ENCODE data around the gene LIG1. TPM values are rescaled to one million over a fixed set of nuclear protein-coding genes. Genes with fewer than 3 reads are reported as not detected.

Gene LIG1
- total and polyA plus RNA-seq, 2 donors (not counting 3 experiments of a cell fraction or from before 2014, with no cell fraction given) = 64.0 to 94.7 TPM

DNA sequence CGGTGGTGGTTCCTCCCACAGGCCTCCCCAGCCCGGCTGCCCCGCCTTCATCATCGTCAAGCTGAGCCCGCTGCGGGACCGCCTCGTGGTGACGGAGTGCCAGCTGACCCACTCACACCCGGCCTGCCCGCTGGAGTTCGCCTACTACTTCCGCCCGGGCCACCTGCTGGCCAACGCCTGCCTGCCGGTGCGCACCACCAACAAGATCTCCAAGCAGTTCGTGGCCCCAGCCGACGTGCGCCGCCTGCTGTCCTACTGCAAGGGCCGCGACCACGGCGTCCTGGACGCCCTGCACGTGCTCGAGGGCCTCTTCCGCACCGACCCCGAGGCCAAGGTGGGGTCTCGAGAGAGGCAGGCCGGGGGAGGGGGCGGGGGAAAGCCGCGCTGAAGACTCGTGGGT lies 12.3 kb upstream of the LIG1 start:
- Histone ChIP-seq H3K27me3 (ENCODE audit: control insufficient read depth in 2 of 2, insufficient read depth in 2 of 2, low read length in 2 of 2) (no peaks in the 10 kb centered on the region), H4K20me1 (replicated peaks; ENCODE audit: control insufficient read depth, extremely low read depth, insufficient read depth, low read length) (no peaks in the 10 kb centered on the region), H3K27ac (ENCODE audit: insufficient read depth, low read depth, low read length) (no peak overlapping the region), H3K36me3 (ENCODE audit: control insufficient read depth in 2 of 2, extremely low read depth in 1 of 2, insufficient read depth in 2 of 2, low read length in 2 of 2) (peaks cover 0 to 2% of the 10 kb centered on the region in 2 experiments), H3K79me2 (ENCODE audit: control insufficient read depth, insufficient read depth, low read length) (no peaks in the 10 kb centered on the region), H3K4me2 (ENCODE audit: insufficient read depth, low read length) (no peak overlapping the region), H3K9ac (replicated peaks; ENCODE audit: extremely low read depth, insufficient read depth, low read length) (no peak overlapping the region), H2AFZ (ENCODE audit: low read depth, low read length) (no peak overlapping the region), H3K9me3 (replicated peaks; ENCODE audit: control insufficient read depth, insufficient read depth, low read length) (no peaks in the 10 kb centered on the region), H3K9me1 (replicated peaks; ENCODE audit: control insufficient read depth, extremely low read depth, insufficient read depth, low read length) (no peaks in the 10 kb centered on the region), H3K4me1 (ENCODE audit: control insufficient read depth, extremely low read depth, insufficient read depth, low read length) (no peaks in the 10 kb centered on the region), H3K4me3 (replicated peaks in 1 of 3; ENCODE audit: insufficient read depth in 1 of 3, low read depth in 1 of 3, low read length in 3 of 3) (no peak overlapping the region)
- CTCF ChIA-PET = no interaction called here
- POLR2A ChIA-PET = no interaction called here
- FAIRE-seq (no peak), DNase-seq (ENCODE audit: low read depth, low spot score) (no peak)
- dilution Hi-C loops (cut with MboI; ENCODE audit: extremely low pct_ligation_motif_present, low sequenced_read_pairs) = no loop called here
- no TSS peak for BruUV-seq (replicated peaks)
- TF ChIP-seq EZH2 (IDR thresholded peaks at IDR 0.05; ENCODE audit: borderline replicate concordance, low read depth, low read length, severe bottlenecking) (no peak), MYC (IDR thresholded peaks at IDR 0.05; ENCODE audit: low read depth, low read length) (no peak), POLR2AphosphoS5 (IDR thresholded peaks at IDR 0.05; ENCODE audit: insufficient read depth, low read depth, low read length) (no peak)
- intact Hi-C loops (cut with micrococcal nuclease) = no loop called here

DNA sequence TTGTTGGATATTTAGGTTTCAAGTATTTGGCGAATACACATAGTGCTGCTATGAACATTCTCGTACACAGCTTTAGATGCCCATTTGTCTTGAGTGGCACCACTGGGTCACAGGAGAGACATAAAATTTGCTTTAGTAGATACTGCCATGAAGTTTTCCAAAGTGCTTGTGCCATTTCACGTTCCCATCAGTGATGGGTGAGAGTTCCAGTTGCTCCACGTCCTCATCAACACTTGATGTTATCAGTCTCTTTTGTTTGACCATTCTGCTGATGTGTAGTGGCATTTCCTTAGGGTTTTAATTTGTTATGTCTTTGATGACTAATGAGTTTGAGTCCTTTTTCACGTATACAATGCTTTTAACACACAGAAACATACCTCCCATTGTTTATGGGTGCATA lies 11.4 kb upstream of the LIG1 start:
- no peak overlapping the region for H3K27ac ChIP-seq (ENCODE audit: insufficient read depth, low read depth, low read length)
- no peaks in the 10 kb centered on the region for H3K79me2 ChIP-seq (ENCODE audit: control insufficient read depth, insufficient read depth, low read length)
- H3K4me2 ChIP-seq (ENCODE audit: insufficient read depth, low read length) = no peak overlapping the region
- no peaks in the 10 kb centered on the region for H3K9me3 ChIP-seq (replicated peaks; ENCODE audit: control insufficient read depth, insufficient read depth, low read length)
- H2AFZ ChIP-seq (ENCODE audit: low read depth, low read length) = no peak overlapping the region
- no peak for TF ChIP-seq POLR2AphosphoS5 (IDR thresholded peaks at IDR 0.05; ENCODE audit: insufficient read depth, low read depth, low read length)
- no peak for TF ChIP-seq MYC (IDR thresholded peaks at IDR 0.05; ENCODE audit: low read depth, low read length)
- TF ChIP-seq POLR2A (IDR thresholded peaks at IDR 0.05; ENCODE audit: low read depth, low read length) = no peak
- TF ChIP-seq, protein P1, sequence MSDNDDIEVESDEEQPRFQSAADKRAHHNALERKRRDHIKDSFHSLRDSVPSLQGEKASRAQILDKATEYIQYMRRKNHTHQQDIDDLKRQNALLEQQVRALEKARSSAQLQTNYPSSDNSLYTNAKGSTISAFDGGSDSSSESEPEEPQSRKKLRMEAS (IDR thresholded peaks at IDR 0.05; ENCODE audit: insufficient read depth, insufficient read length) = no peak
- no peak for TF ChIP-seq FOS (IDR thresholded peaks at IDR 0.05; ENCODE audit: borderline replicate concordance, insufficient read depth, low read length)
- no peak for TF ChIP-seq EZH2 (IDR thresholded peaks at IDR 0.05; ENCODE audit: borderline replicate concordance, low read depth, low read length, severe bottlenecking)
- no peak for TF ChIP-seq JUN (IDR thresholded peaks at IDR 0.05; ENCODE audit: borderline replicate concordance, insufficient read depth, insufficient read length, low read depth)
- no peak for FAIRE-seq
- no peaks in the 10 kb centered on the region for H3K9me1 ChIP-seq (replicated peaks; ENCODE audit: control insufficient read depth, extremely low read depth, insufficient read depth, low read length)
- no peak overlapping the region for H3K9ac ChIP-seq (replicated peaks; ENCODE audit: extremely low read depth, insufficient read depth, low read length)
- H3K27me3 ChIP-seq (ENCODE audit: control insufficient read depth in 2 of 2, insufficient read depth in 2 of 2, low read length in 2 of 2) = no peaks in the 10 kb centered on the region
- H3K4me3 ChIP-seq (replicated peaks in 1 of 3; ENCODE audit: insufficient read depth in 1 of 3, low read depth in 1 of 3, low read length in 3 of 3) = no peak overlapping the region
- dilution Hi-C loops (cut with MboI; ENCODE audit: extremely low pct_ligation_motif_present, low sequenced_read_pairs) (no loop called here), intact Hi-C loops (cut with micrococcal nuclease) (no loop called here)
- BruUV-seq (replicated peaks) = no TSS peak
- no peaks in the 10 kb centered on the region for H3K4me1 ChIP-seq (ENCODE audit: control insufficient read depth, extremely low read depth, insufficient read depth, low read length)
- H3K36me3 ChIP-seq (ENCODE audit: control insufficient read depth in 2 of 2, extremely low read depth in 1 of 2, insufficient read depth in 2 of 2, low read length in 2 of 2) = peaks cover 0 to 2% of the 10 kb centered on the region in 2 experiments
- no peaks in the 10 kb centered on the region for H4K20me1 ChIP-seq (replicated peaks; ENCODE audit: control insufficient read depth, extremely low read depth, insufficient read depth, low read length)
- no peak for DNase-seq (ENCODE audit: low read depth, low spot score)
- POLR2A ChIA-PET = no interaction called here
- CTCF ChIA-PET = no interaction called here

Data from endothelial cell of umbilical vein (primary cell).